Gastroesophageal sphincter (tissue), 4 donors: ENCODE results near the gene SDK2. TPM values are rescaled to one million over a fixed set of nuclear protein-coding genes. Genes with fewer than 3 reads are reported as not detected.

Experiments used
- ATAC-seq: fragments of 150-250 bp; one replicate; pipeline ENCODE4 v1.9.1; 2016; ENCODE audit warnings: mild to moderate bottlenecking, moderate library complexity
- H3K27ac ChIP-seq, 4 donors: fragments of 200-600 bp; sonication (generic) in 3 of 4; 1 replicate in 3 of 4; 2 replicates in 1 of 4; pipeline ENCODE4 v1.5.1; 2016 to 2019
- H3K27me3 ChIP-seq: fragments of 200-600 bp; sonication (generic); one replicate; pipeline ENCODE4 v1.5.1; 2019
- H3K36me3 ChIP-seq, 2 donors: fragments of 200-600 bp; sonication (generic); one replicate each; pipeline ENCODE4 v1.5.1; 2019; ENCODE audit warnings: control low read depth in 1 of 2
- H3K4me1 ChIP-seq, 3 donors: fragments of 200-600 bp; sonication (generic); 1 replicate in 2 of 3; 2 replicates in 1 of 3; pipeline ENCODE4 v1.5.1; 2016 to 2019; ENCODE audit warnings: control low read depth in 2 of 3
- H3K4me3 ChIP-seq, 2 donors: fragments of 200-600 bp; sonication (generic); one replicate each; pipeline ENCODE4 v1.5.1; 2019; ENCODE audit warnings: mild to moderate bottlenecking in 1 of 2, moderate library complexity in 1 of 2
- H3K9me3 ChIP-seq, 3 donors: fragments of 200-600 bp; sonication (generic); one replicate each; pipeline ENCODE4 v1.5.1; 2017 to 2019; ENCODE audit warnings: control low read depth in 2 of 3
- CTCF ChIP-seq, 4 experiments: fragments of 200-600 bp in 2 of 4; fragments of 450-650 bp in 2 of 4; sonication (generic) in 1 of 4; IDR thresholded peaks; one replicate each; pipeline ENCODE4 v1.5.1; 2017 to 2019; ENCODE audit warnings: antibody characterized with exemption in 4 of 4, mild to moderate bottlenecking in 2 of 4, moderate library complexity in 2 of 4
- EP300 ChIP-seq: sonication (generic); formaldehyde crosslinking; IDR thresholded peaks from one replicate; pipeline ENCODE4 v1.6.1; 2017; ENCODE audit warnings: antibody characterized with exemption, mild to moderate bottlenecking
- POLR2A ChIP-seq, 2 donors: fragments of 450-650 bp; IDR thresholded peaks; one replicate each; pipeline ENCODE4 v1.6.1; 2017; ENCODE audit warnings: antibody characterized with exemption in 2 of 2, mild to moderate bottlenecking in 2 of 2, moderate library complexity in 1 of 2
- POLR2AphosphoS5 ChIP-seq: sonication (generic); formaldehyde crosslinking; IDR thresholded peaks from one replicate; pipeline ENCODE4 v1.6.1; 2017; ENCODE audit warnings: antibody characterized with exemption
- WGBS, 2 donors: methylation state at CpG; one replicate each; pipeline ENCODE4 v1.1.5; 2018; ENCODE audit warnings: low coverage in 1 of 2; 5-methylcytosine and 5-hydroxymethylcytosine counted together
- total RNA-seq, 4 donors: library from RNA; depleted of rRNA; stranded (reverse); fragments of >200 nt; gene quantifications; one replicate each; pipeline ENCODE4 v1.1.0, GENCODE V29; 2016

Gene SDK2
- total RNA-seq, 4 donors from 2014 or later = 0.31 to 2.0 (median 0.78) TPM

- no CpG with 5 or more reads among the region's 3 CpGs for WGBS, 2 donors
- Histone ChIP-seq H3K27ac (no peak overlapping the region), H3K9me3 (peaks cover 0 to 12% (median 0%) of the 10 kb centered on the region in 3 donors), H3K27me3 (peaks cover 21% of the 10 kb centered on the region), H3K4me1 (no peaks in the 10 kb centered on the region), H3K36me3 (no peaks in the 10 kb centered on the region), H3K4me3 (no peak overlapping the region)
- ATAC-seq = no peak
- no peak for TF ChIP-seq EP300
- TF ChIP-seq POLR2A (IDR thresholded peaks at IDR 0.05) = no peak
- TF ChIP-seq POLR2AphosphoS5 = no peak
- no peak for TF ChIP-seq CTCF (IDR thresholded peaks at IDR 0.05)
Measured at GRCh38 chr17:73452009-73452408, 192.2 kb downstream of the SDK2 start.

GRCh38 chr17:73447319-73447718 is 196.9 kb downstream of the SDK2 start:
- no peak for ATAC-seq
- Histone ChIP-seq H3K4me3 (no peak overlapping the region), H3K27me3 (no peaks in the 10 kb centered on the region), H3K9me3 (peaks cover 0 to under 1% (median 0%) of the 10 kb centered on the region in 3 donors), H3K36me3 (no peaks in the 10 kb centered on the region), H3K4me1 (no peaks in the 10 kb centered on the region), H3K27ac (no peak overlapping the region)
- TF ChIP-seq EP300 (no peak), POLR2AphosphoS5 (no peak), CTCF (IDR thresholded peaks at IDR 0.05) (no peak), POLR2A (IDR thresholded peaks at IDR 0.05) (no peak)
- WGBS, 2 donors = 50 to 67% methylated on average over 2 to 6 of the region's 18 CpGs

- TF ChIP-seq EP300 (no peak), CTCF (IDR thresholded peaks at IDR 0.05) (no peak)
- no peak overlapping the region for H3K27ac ChIP-seq
- H3K27me3 ChIP-seq = no peaks in the 10 kb centered on the region
- ATAC-seq = peak; percentile 44
- H3K9me3 ChIP-seq = no peaks in the 10 kb centered on the region
- H3K4me3 ChIP-seq = no peak overlapping the region
- no peaks in the 10 kb centered on the region for H3K36me3 ChIP-seq
- no peaks in the 10 kb centered on the region for H3K4me1 ChIP-seq
- 66 to 80% methylated on average over 1 to 4 of the region's 9 CpGs for WGBS, 2 donors
Measured at GRCh38 chr17:73446617-73447016, 197.6 kb downstream of the SDK2 start.

- 85% methylated on average over 7 of the region's 7 CpGs; no CpG with 5 or more reads in 1 of the 2 donors for WGBS, 2 donors
- H3K27me3 ChIP-seq = no peaks in the 10 kb centered on the region
- no peaks in the 10 kb centered on the region for H3K4me1 ChIP-seq
- peaks cover 0 to 5% (median 0%) of the 10 kb centered on the region in 3 donors for H3K9me3 ChIP-seq
- TF ChIP-seq POLR2A (IDR thresholded peaks at IDR 0.05) (no peak), POLR2AphosphoS5 (no peak), EP300 (no peak), CTCF (IDR thresholded peaks at IDR 0.05) (no peak)
- no peak for ATAC-seq
- no peaks in the 10 kb centered on the region for H3K36me3 ChIP-seq
- no peak overlapping the region for H3K27ac ChIP-seq
- H3K4me3 ChIP-seq = no peak overlapping the region
Measured at GRCh38 chr17:73445466-73445865, 198.8 kb downstream of the SDK2 start.

GRCh38 chr17:73444021-73444420 is 200.2 kb downstream of the SDK2 start:
- peaks cover 0 to 5% (median 0%) of the 10 kb centered on the region in 3 donors for H3K9me3 ChIP-seq
- H3K4me1 ChIP-seq = no peaks in the 10 kb centered on the region
- 95% methylated on average over 3 of the region's 8 CpGs; no CpG with 5 or more reads in 1 of the 2 donors for WGBS, 2 donors
- H3K4me3 ChIP-seq = no peak overlapping the region
- ATAC-seq = no peak
- no peak for TF ChIP-seq EP300
- TF ChIP-seq POLR2A (IDR thresholded peaks at IDR 0.05) = no peak
- no peak for TF ChIP-seq POLR2AphosphoS5
- TF ChIP-seq CTCF (IDR thresholded peaks at IDR 0.05) = no peak
- no peaks in the 10 kb centered on the region for H3K36me3 ChIP-seq
- H3K27me3 ChIP-seq = no peaks in the 10 kb centered on the region
- H3K27ac ChIP-seq = no peak overlapping the region
